ENCODE measurements around the gene DLGAP4. TPM values are rescaled to one million over a fixed set of nuclear protein-coding genes. Genes with fewer than 3 reads are reported as not detected.

The DLGAP4 gene
- total RNA-seq, 2 experiments from 2014 or later, result 11.5 to 13.1 TPM

DNA sequence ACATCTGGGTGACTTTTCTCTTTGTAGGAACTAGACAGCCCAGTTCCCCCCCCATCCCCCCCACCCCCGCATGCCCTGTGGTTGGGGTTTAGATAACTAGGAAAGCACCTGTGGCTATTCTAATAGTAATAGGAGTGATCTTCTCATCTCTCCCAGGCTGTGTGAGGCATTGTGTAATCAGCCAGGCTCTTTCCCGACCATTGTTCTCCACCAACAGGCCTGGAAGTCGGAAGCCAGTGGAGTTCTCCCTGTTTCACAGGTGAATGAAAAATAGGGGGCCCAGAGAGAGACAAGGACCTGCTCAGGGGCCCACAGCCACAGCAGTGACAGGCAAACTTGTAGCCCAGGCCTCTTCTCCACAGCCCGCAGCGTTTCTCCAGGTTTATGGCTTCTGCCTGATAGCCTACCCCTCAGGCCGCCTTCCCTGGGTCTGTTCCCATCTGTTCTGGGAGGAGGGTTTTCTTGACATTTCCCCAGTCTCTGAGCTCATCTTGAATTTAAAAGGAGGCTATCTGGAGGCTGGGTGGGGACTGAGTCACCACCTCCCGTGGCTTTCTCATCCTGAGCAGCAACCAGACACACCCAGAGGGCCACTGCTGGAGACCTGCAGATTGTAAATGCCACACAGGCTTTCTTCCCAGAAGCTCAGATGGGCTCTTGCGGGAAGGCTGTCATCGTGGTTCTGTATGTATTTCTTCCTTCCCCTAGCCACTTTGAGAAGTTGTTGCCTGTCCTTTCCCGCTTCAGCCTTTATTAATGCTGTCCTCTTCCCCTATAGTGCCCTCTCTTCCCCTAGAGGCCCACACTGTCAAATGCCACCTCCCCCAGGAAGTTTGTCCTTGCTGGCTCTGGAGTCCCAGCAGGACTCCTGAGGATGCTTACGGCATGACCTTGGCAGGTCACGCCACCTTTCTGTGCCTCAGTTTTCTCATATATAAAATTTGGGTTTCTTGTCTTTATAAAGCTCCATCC, 159.3 kb downstream of the DLGAP4 start:
- DNase-seq, result peak; percentile 75
- TF ChIP-seq, protein P1, sequence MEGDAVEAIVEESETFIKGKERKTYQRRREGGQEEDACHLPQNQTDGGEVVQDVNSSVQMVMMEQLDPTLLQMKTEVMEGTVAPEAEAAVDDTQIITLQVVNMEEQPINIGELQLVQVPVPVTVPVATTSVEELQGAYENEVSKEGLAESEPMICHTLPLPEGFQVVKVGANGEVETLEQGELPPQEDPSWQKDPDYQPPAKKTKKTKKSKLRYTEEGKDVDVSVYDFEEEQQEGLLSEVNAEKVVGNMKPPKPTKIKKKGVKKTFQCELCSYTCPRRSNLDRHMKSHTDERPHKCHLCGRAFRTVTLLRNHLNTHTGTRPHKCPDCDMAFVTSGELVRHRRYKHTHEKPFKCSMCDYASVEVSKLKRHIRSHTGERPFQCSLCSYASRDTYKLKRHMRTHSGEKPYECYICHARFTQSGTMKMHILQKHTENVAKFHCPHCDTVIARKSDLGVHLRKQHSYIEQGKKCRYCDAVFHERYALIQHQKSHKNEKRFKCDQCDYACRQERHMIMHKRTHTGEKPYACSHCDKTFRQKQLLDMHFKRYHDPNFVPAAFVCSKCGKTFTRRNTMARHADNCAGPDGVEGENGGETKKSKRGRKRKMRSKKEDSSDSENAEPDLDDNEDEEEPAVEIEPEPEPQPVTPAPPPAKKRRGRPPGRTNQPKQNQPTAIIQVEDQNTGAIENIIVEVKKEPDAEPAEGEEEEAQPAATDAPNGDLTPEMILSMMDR (IDR thresholded peaks at IDR 0.05), result no peak
- H3K27me3 Mint-ChIP-seq, result no peaks in the 10 kb centered on the region
- no peak overlapping the region for H3K4me3 Mint-ChIP-seq
- H3K27ac Mint-ChIP-seq, result peak overlapping the region; percentile 76
- CTCF ChIA-PET, result interaction anchor here (0.7 to 1.7 kb wide), 9 partner anchors 8 to 343 kb away, joined by 3 to 5 read pairs (median 3); partner anchors contain the start of genes DSN1 and RAB5IF
- intact Hi-C loops (cut with micrococcal nuclease), result no loop called here
- H3K4me1 Mint-ChIP-seq (ENCODE audit: low read depth), result peaks cover 74% of the 10 kb centered on the region
- no peaks in the 10 kb centered on the region for H3K9me3 Mint-ChIP-seq
- POLR2A ChIA-PET, result interaction anchor here (0.6 to 1.8 kb wide), 7 partner anchors 12 to 1180 kb away, joined by 3 to 5 read pairs (median 3); no protein-coding TSS in a partner anchor
- ATAC-seq, result peak; percentile 39
- H3K36me3 Mint-ChIP-seq (ENCODE audit: low read depth), result no peaks in the 10 kb centered on the region

GRCh38 chr20:36466089-36466488, 159.9 kb downstream of the DLGAP4 start:
- POLR2A ChIA-PET, result interaction anchor here (0.7 to 0.9 kb wide), 4 partner anchors 11 to 141 kb away, joined by 3 read pairs; no protein-coding TSS in a partner anchor

GRCh38 chr20:36467076-36467999, 161.2 kb downstream of the DLGAP4 start:
- H3K4me3 Mint-ChIP-seq, result no peak overlapping the region
- CTCF ChIA-PET, result interaction anchor here (1.2 kb wide), 1 partner anchor 28 kb away, joined by 3 read pairs; no protein-coding TSS in a partner anchor
- H3K27me3 Mint-ChIP-seq, result no peaks in the 10 kb centered on the region
- H3K9me3 Mint-ChIP-seq, result no peaks in the 10 kb centered on the region
- peak overlapping the region; percentile 31 for H3K27ac Mint-ChIP-seq
- intact Hi-C loops (cut with micrococcal nuclease), result no loop called here
- ATAC-seq (peak; percentile 15), DNase-seq (peak; percentile 67)
- POLR2A ChIA-PET, result interaction anchor here (0.6 to 1.3 kb wide), 5 partner anchors 10 to 513 kb away, joined by 3 to 4 read pairs (median 3); partner anchors contain the start of gene SCAND1
- H3K4me1 Mint-ChIP-seq (ENCODE audit: low read depth), result peaks cover 73% of the 10 kb centered on the region
- no peaks in the 10 kb centered on the region for H3K36me3 Mint-ChIP-seq (ENCODE audit: low read depth)
- TF ChIP-seq, protein P1 (IDR thresholded peaks at IDR 0.05), result no peak

More at GRCh38 chr20:36466089-36466488, 159.9 kb downstream of the DLGAP4 start:
- intact Hi-C loops (cut with micrococcal nuclease), result no loop called here
- ATAC-seq (no peak), DNase-seq (no peak)
- H3K36me3 Mint-ChIP-seq (ENCODE audit: low read depth), result no peaks in the 10 kb centered on the region
- peaks cover 69% of the 10 kb centered on the region for H3K4me1 Mint-ChIP-seq (ENCODE audit: low read depth)
- H3K27me3 Mint-ChIP-seq, result no peaks in the 10 kb centered on the region
- no peaks in the 10 kb centered on the region for H3K9me3 Mint-ChIP-seq
- no peak overlapping the region for H3K4me3 Mint-ChIP-seq
- TF ChIP-seq, protein P1 (IDR thresholded peaks at IDR 0.05), result no peak
- peak overlapping the region; percentile 31 for H3K27ac Mint-ChIP-seq
- CTCF ChIA-PET, result interaction anchor here (0.7 to 1.7 kb wide), 6 partner anchors 22 to 308 kb away, joined by 3 to 5 read pairs (median 4); partner anchors contain the start of genes DSN1 and RAB5IF

- DNase-seq (no peak), ATAC-seq (no peak)
- Mint-ChIP-seq H3K27ac (no peak overlapping the region), H3K27me3 (no peaks in the 10 kb centered on the region), H3K4me1 (ENCODE audit: low read depth) (peaks cover 73% of the 10 kb centered on the region), H3K36me3 (ENCODE audit: low read depth) (no peaks in the 10 kb centered on the region), H3K4me3 (no peak overlapping the region), H3K9me3 (no peaks in the 10 kb centered on the region)
- POLR2A ChIA-PET, result interaction anchor here (1.2 to 1.3 kb wide), 3 partner anchors 9 to 514 kb away, joined by 3 to 4 read pairs (median 3); partner anchors contain the start of gene SCAND1
- CTCF ChIA-PET, result interaction anchor here (1.2 kb wide), 1 partner anchor 29 kb away, joined by 3 read pairs; no protein-coding TSS in a partner anchor
- intact Hi-C loops (cut with micrococcal nuclease), result no loop called here
- TF ChIP-seq, protein P1 (IDR thresholded peaks at IDR 0.05), result no peak
Measured at GRCh38 chr20:36468149-36469000, 162.2 kb downstream of the DLGAP4 start.
